SK-MEL-5 (cell line): ENCODE data around the gene ZMYM4. TPM values are rescaled to one million over a fixed set of nuclear protein-coding genes. Genes with fewer than 3 reads are reported as not detected.

Experiments
- DNase-seq: peaks from one replicate; pipeline ENCODE4 v3.0.0-alpha.2; 2016; ENCODE audit warnings: low read depth, low spot score
- in situ Hi-C: cut with HindIII; loops from 2 replicates; pipeline ENCODE4 v1.10.0; 2016; ENCODE audit warnings: low sequenced_read_pairs, high pct_unique_total_duplicates, low pct_unique_long_range_greater_than_20kb
- total RNA-seq: library from RNA; depleted of rRNA; stranded (reverse); fragments of >200 nt; shearing (Covaris generic); gene quantifications from 2 replicates; pipeline ENCODE4 v1.2.3, GENCODE V29; 2014

ZMYM4 gene
- total RNA-seq, 1 experiment from 2014 or later, result 25.3 TPM

GRCh38 chr1:35269201-35269988, 886 bp downstream of the ZMYM4 start:
- no peak for DNase-seq
- in situ Hi-C loops, result no loop called here

- in situ Hi-C loops, result no loop called here
- no peak for DNase-seq
Observed at GRCh38 chr1:35269989-35270289, 1.4 kb downstream of the ZMYM4 start.

- in situ Hi-C loops, result no loop called here
- no peak for DNase-seq
Observed at GRCh38 chr1:35270836-35271235, 2.3 kb downstream of the ZMYM4 start.

GRCh38 chr1:35274197-35274596, 5.7 kb downstream of the ZMYM4 start:
- DNase-seq, result no peak
- in situ Hi-C loops, result no loop called here

- in situ Hi-C loops, result no loop called here
- no peak for DNase-seq
Observed at GRCh38 chr1:35278886-35279554, 10.5 kb downstream of the ZMYM4 start.

GRCh38 chr1:35279555-35279904, 11.0 kb downstream of the ZMYM4 start:
- no peak for DNase-seq
- in situ Hi-C loops, result no loop called here

GRCh38 chr1:35280006-35280405, 11.5 kb downstream of the ZMYM4 start:
- in situ Hi-C loops, result no loop called here
- DNase-seq, result no peak

- in situ Hi-C loops, result no loop called here
- DNase-seq, result no peak
Observed at GRCh38 chr1:35281565-35281964, 13.1 kb downstream of the ZMYM4 start.

- no peak for DNase-seq
- in situ Hi-C loops, result no loop called here
Observed at GRCh38 chr1:35282172-35282571, 13.7 kb downstream of the ZMYM4 start.

GRCh38 chr1:35284852-35285251, 16.3 kb downstream of the ZMYM4 start:
- no peak for DNase-seq
- in situ Hi-C loops, result no loop called here

- DNase-seq, result no peak
Observed at GRCh38 chr1:35285771-35286606, 17.5 kb downstream of the ZMYM4 start.

GRCh38 chr1:35287807-35288640, 19.5 kb downstream of the ZMYM4 start:
- in situ Hi-C loops, result no loop called here
- DNase-seq, result no peak

More at GRCh38 chr1:35285771-35286606, 17.5 kb downstream of the ZMYM4 start:
- in situ Hi-C loops, result no loop called here

- in situ Hi-C loops, result no loop called here
- no peak for DNase-seq
Observed at GRCh38 chr1:35288761-35289160, 20.3 kb downstream of the ZMYM4 start.

GRCh38 chr1:35290452-35290851, 21.9 kb downstream of the ZMYM4 start:
- in situ Hi-C loops, result no loop called here
- DNase-seq, result no peak

- in situ Hi-C loops, result no loop called here
- DNase-seq, result no peak
Observed at GRCh38 chr1:35294809-35295208, 26.3 kb downstream of the ZMYM4 start.

- no peak for DNase-seq
- in situ Hi-C loops, result no loop called here
Observed at GRCh38 chr1:35297886-35298285, 29.4 kb downstream of the ZMYM4 start.

- in situ Hi-C loops, result no loop called here
- peak; percentile 73 for DNase-seq
Observed at GRCh38 chr1:35298464-35298863, 30.0 kb downstream of the ZMYM4 start.

- DNase-seq, result no peak
- in situ Hi-C loops, result no loop called here
Observed at GRCh38 chr1:35300376-35300775, 31.9 kb downstream of the ZMYM4 start.
